NOMO-1 (cell line): ENCODE measurements around the gene FOXO1.

Experiments
- DNase-seq, 2 experiments: peaks; one replicate each; lab custom pipeline; 2025; ENCODE audit not compliant: unreplicated experiment in 2 of 2; lab: John Stamatoyannopoulos, UW

FOXO1 gene

GRCh38 chr13:40552895-40553294 lies 113.5 kb downstream of the FOXO1 start:
- no peak for DNase-seq

GRCh38 chr13:40550130-40550529 lies 116.3 kb downstream of the FOXO1 start:
- no peak for DNase-seq

GRCh38 chr13:40549500-40550094 lies 116.8 kb downstream of the FOXO1 start:
- DNase-seq, result no peak

GRCh38 chr13:40547591-40548315 lies 118.7 kb downstream of the FOXO1 start:
- no peak for DNase-seq

- no peak for DNase-seq
These were observed 120.4 kb downstream of the FOXO1 start for GRCh38 chr13:40546047-40546446.

- no peak for DNase-seq
These were observed 126.0 kb downstream of the FOXO1 start for GRCh38 chr13:40540328-40541044.

- DNase-seq, result peak in 1 of 2 experiments; percentile 17
These were observed 126.7 kb downstream of the FOXO1 start for GRCh38 chr13:40539576-40540327.

GRCh38 chr13:40537146-40537895 lies 129.1 kb downstream of the FOXO1 start:
- DNase-seq, result no peak

- no peak for DNase-seq
These were observed 129.9 kb downstream of the FOXO1 start for GRCh38 chr13:40536443-40537113.

- no peak for DNase-seq
These were observed 131.1 kb downstream of the FOXO1 start for GRCh38 chr13:40535345-40535836.

GRCh38 chr13:40534456-40534855 lies 132.0 kb downstream of the FOXO1 start:
- no peak for DNase-seq

- DNase-seq, result no peak
These were observed 133.4 kb downstream of the FOXO1 start for GRCh38 chr13:40533072-40533471.

- no peak for DNase-seq
These were observed 135.5 kb downstream of the FOXO1 start for GRCh38 chr13:40530961-40531360.

GRCh38 chr13:40528881-40529280 lies 137.6 kb downstream of the FOXO1 start:
- no peak for DNase-seq

- DNase-seq, result no peak
These were observed 138.5 kb downstream of the FOXO1 start for GRCh38 chr13:40527914-40528313.

- DNase-seq, result no peak
These were observed 144.2 kb downstream of the FOXO1 start for GRCh38 chr13:40522282-40522681.

GRCh38 chr13:40520916-40521315 lies 145.5 kb downstream of the FOXO1 start:
- no peak for DNase-seq

GRCh38 chr13:40519637-40520036 lies 146.8 kb downstream of the FOXO1 start:
- DNase-seq, result no peak

GRCh38 chr13:40518481-40518882 lies 148.0 kb downstream of the FOXO1 start:
- DNase-seq, result no peak
